Transverse colon (tissue), 4 donors: ENCODE measurements around the gene TXNDC11. TPM values are rescaled to one million over a fixed set of nuclear protein-coding genes. Genes with fewer than 3 reads are reported as not detected.

Experiments used
- DNase-seq: peaks from one replicate; pipeline ENCODE4 v3.0.0-alpha.2; 2019
- H3K27ac ChIP-seq, 4 donors: fragments of 200-600 bp; sonication (generic); 2 replicates each; pipeline ENCODE4 v1.5.1; 2016 to 2018; ENCODE audit warnings: inconsistent platforms in 4 of 4
- H3K27me3 ChIP-seq: fragments of 200-600 bp; sonication (generic); 2 replicates; pipeline ENCODE4 v1.5.1; 2017; ENCODE audit warnings: inconsistent platforms
- H3K36me3 ChIP-seq, 4 donors: fragments of 200-600 bp; sonication (generic); 2 replicates each; pipeline ENCODE4 v1.5.1; 2017 to 2019; ENCODE audit warnings: inconsistent platforms in 4 of 4
- H3K4me1 ChIP-seq, 4 donors: fragments of 200-600 bp; sonication (generic); 2 replicates each; pipeline ENCODE4 v1.5.1; 2017 to 2020; ENCODE audit warnings: inconsistent platforms in 4 of 4
- H3K4me3 ChIP-seq, 4 donors: fragments of 200-600 bp; sonication (generic); 1 replicate in 1 of 4; 2 replicates in 3 of 4; pipeline versions ENCODE4 v1.5.1 to v1.6.1; 2017 to 2019; ENCODE audit warnings: inconsistent platforms in 4 of 4
- H3K9me3 ChIP-seq, 2 donors: fragments of 200-600 bp; sonication (generic); 2 replicates each; pipeline ENCODE4 v1.5.1; 2017 to 2019; ENCODE audit warnings: inconsistent platforms in 2 of 2
- CTCF ChIP-seq, 5 experiments: fragments of 200-600 bp in 3 of 5; fragments of 450-650 bp in 2 of 5; sonication (generic) in 3 of 5; IDR thresholded peaks; 1 replicate in 2 of 5; 2 replicates in 3 of 5; pipeline ENCODE4 v1.5.1; 2016 to 2017; ENCODE audit warnings: antibody characterized with exemption in 5 of 5, inconsistent platforms in 3 of 5, mild to moderate bottlenecking in 2 of 5, moderate library complexity in 1 of 5
- EP300 ChIP-seq: sonication (generic); formaldehyde crosslinking; IDR thresholded peaks from one replicate; pipeline ENCODE4 v1.6.1; 2017; ENCODE audit warnings: antibody characterized with exemption, low read depth
- POLR2A ChIP-seq: fragments of 450-650 bp; IDR thresholded peaks from one replicate; pipeline ENCODE4 v1.6.1; 2016; ENCODE audit warnings: antibody characterized with exemption, mild to moderate bottlenecking, moderate library complexity
- POLR2AphosphoS5 ChIP-seq, 3 donors: sonication (generic); formaldehyde crosslinking; IDR thresholded peaks; one replicate each; pipeline ENCODE4 v1.6.1; 2016; ENCODE audit warnings: antibody characterized with exemption in 3 of 3
- WGBS, 2 donors: methylation state at CpG; one replicate each; pipeline ENCODE4 v1.1.5; 2018; ENCODE audit warnings: low coverage in 1 of 2; 5-methylcytosine and 5-hydroxymethylcytosine counted together
- in situ Hi-C, 4 donors: fragments of 200-750 bp; cut with MboI; loops; one replicate each; pipeline versions ENCODE4 v1.15.0 to v1.15.1; 2017; ENCODE audit warnings: low sequenced_read_pairs in 3 of 4, low pct_ligation_motif_present in 1 of 4, low pct_unique_long_range_greater_than_20kb in 1 of 4
- intact Hi-C: fragments of 100-400 bp; cut with DNase I; formaldehyde crosslinking; loops from one replicate; pipeline ENCODE4 v1.15.1; 2023; ENCODE audit warnings: low total_unique reads
- total RNA-seq, 4 donors: library from RNA; depleted of rRNA; stranded (reverse); fragments of >200 nt; gene quantifications; one replicate each; pipeline ENCODE4 v1.1.0, GENCODE V29; 2016

The TXNDC11 gene
- total RNA-seq, 4 donors from 2014 or later: 66.8 to 105 (median 71.1) TPM

- H3K27ac ChIP-seq: no peak overlapping the region
- in situ Hi-C loops: no loop called here
- H3K9me3 ChIP-seq: no peaks in the 10 kb centered on the region
- intact Hi-C loops: no loop called here
- no peaks in the 10 kb centered on the region for H3K27me3 ChIP-seq
- DNase-seq: no peak
- no peak overlapping the region for H3K4me3 ChIP-seq
- H3K4me1 ChIP-seq: peaks cover 5 to 10% (median 10%) of the 10 kb centered on the region in 4 donors
- 84 to 86% methylated on average over 8 of the region's 8 CpGs for WGBS, 2 donors
- H3K36me3 ChIP-seq: peaks cover 0 to 50% (median 20%) of the 10 kb centered on the region in 4 donors
- TF ChIP-seq EP300: no peak
Measured at GRCh38 chr16:11692171-11692570, 50.5 kb downstream of the TXNDC11 start.

GRCh38 chr16:11691771-11692170 lies 50.9 kb downstream of the TXNDC11 start:
- no peak for DNase-seq
- in situ Hi-C loops: no loop called here
- no peaks in the 10 kb centered on the region for H3K9me3 ChIP-seq

GRCh38 chr16:11691235-11691634 lies 51.4 kb downstream of the TXNDC11 start:
- DNase-seq: no peak
- in situ Hi-C loops: no loop called here
- Histone ChIP-seq H3K27ac (no peak overlapping the region), H3K9me3 (no peaks in the 10 kb centered on the region), H3K27me3 (no peaks in the 10 kb centered on the region), H3K36me3 (peaks cover 0 to 41% (median 20%) of the 10 kb centered on the region in 4 donors), H3K4me1 (peaks cover 5 to 11% (median 10%) of the 10 kb centered on the region in 4 donors), H3K4me3 (no peak overlapping the region)
- 92 to 97% methylated on average over 5 of the region's 5 CpGs for WGBS, 2 donors
- intact Hi-C loops: no loop called here
- no peak for TF ChIP-seq POLR2AphosphoS5 (IDR thresholded peaks at IDR 0.05)
- TF ChIP-seq CTCF (IDR thresholded peaks at IDR 0.05): no peak
- no peak for TF ChIP-seq POLR2A
- no peak for TF ChIP-seq EP300

More at GRCh38 chr16:11691771-11692170, 50.9 kb downstream of the TXNDC11 start:
- intact Hi-C loops: no loop called here
- Histone ChIP-seq H3K36me3 (peaks cover 0 to 46% (median 20%) of the 10 kb centered on the region in 4 donors), H3K27me3 (no peaks in the 10 kb centered on the region), H3K4me3 (no peak overlapping the region), H3K4me1 (peaks cover 5 to 11% (median 10%) of the 10 kb centered on the region in 4 donors), H3K27ac (no peak overlapping the region)
- 60 to 91% methylated on average over 2 to 15 of the region's 15 CpGs for WGBS, 2 donors
- TF ChIP-seq POLR2A: no peak
- no peak for TF ChIP-seq POLR2AphosphoS5 (IDR thresholded peaks at IDR 0.05)
- TF ChIP-seq CTCF (IDR thresholded peaks at IDR 0.05): no peak
- TF ChIP-seq EP300: no peak

- in situ Hi-C loops: no loop called here
- 80 to 93% methylated on average over 3 of the region's 3 CpGs for WGBS, 2 donors
- H3K27ac ChIP-seq: peak overlapping the region; percentile 20 to 50 (median 42)
Measured at GRCh38 chr16:11689031-11689840, 53.4 kb downstream of the TXNDC11 start.

More at GRCh38 chr16:11689031-11689840, 53.4 kb downstream of the TXNDC11 start:
- Histone ChIP-seq H3K9me3 (no peaks in the 10 kb centered on the region), H3K27me3 (no peaks in the 10 kb centered on the region), H3K36me3 (peaks cover 0 to 47% (median 22%) of the 10 kb centered on the region in 4 donors), H3K4me3 (no peak overlapping the region), H3K4me1 (peaks cover 5 to 11% (median 10%) of the 10 kb centered on the region in 4 donors)
- TF ChIP-seq CTCF (IDR thresholded peaks at IDR 0.05) (no peak), EP300 (no peak), POLR2A (no peak), POLR2AphosphoS5 (IDR thresholded peaks at IDR 0.05) (no peak)
- DNase-seq: no peak
- intact Hi-C loops: no loop called here
